Measurements from ENCODE around the gene PTBP3.
"Not testable (repeated sequence)": the region's sequence is repeated elsewhere in the genome, so short reads cannot be mapped to it uniquely, and the experiment has no call there.

The PTBP3 gene, protein sequence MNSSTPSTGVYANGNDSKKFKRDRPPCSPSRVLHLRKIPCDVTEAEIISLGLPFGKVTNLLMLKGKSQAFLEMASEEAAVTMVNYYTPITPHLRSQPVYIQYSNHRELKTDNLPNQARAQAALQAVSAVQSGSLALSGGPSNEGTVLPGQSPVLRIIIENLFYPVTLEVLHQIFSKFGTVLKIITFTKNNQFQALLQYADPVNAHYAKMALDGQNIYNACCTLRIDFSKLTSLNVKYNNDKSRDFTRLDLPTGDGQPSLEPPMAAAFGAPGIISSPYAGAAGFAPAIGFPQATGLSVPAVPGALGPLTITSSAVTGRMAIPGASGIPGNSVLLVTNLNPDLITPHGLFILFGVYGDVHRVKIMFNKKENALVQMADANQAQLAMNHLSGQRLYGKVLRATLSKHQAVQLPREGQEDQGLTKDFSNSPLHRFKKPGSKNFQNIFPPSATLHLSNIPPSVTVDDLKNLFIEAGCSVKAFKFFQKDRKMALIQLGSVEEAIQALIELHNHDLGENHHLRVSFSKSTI

DNA sequence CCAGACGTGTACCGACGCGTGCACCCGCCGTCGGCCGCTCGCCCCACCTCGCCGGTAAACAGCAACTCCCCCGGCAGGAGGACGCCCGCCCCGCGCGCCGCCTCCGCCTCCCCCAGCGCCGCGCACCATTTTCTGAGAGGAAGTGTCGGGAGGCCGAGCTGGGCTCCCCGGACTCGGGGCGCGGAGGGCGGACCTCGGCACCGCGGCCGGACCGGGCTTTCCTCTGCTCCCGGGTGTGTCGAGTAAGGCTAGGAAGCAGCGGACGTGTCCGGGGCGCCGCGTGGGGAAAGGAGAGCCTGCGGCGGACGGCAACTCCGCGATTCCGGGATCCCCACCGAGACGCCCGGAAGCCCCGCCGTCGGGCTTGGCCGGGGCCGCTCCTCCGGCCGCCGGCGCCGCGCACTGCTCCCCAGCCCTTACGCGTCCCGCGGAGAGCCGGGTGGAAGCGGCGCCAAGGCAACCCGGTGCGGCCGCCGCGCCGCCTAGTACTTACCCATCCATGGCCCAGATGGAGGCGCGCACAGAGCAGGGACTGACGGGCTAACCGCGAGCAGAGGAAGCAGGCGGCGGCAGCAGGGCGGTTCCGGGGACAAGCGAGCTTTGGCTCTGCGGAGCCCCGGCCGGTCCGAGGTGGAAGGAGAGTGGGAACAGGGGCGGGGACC, at the start of gene PTBP3:
Gene PTBP3, minus strand, starts transcription at position 643 of the 662 bp plus-strand sequence. CDS start 35,754 bp downstream, outside the sequence.
- DNase-seq, result peak; percentile 79

GRCh38 chr9:112382501-112383364, 49.3 kb upstream of the PTBP3 start:
- DNase-seq, result no peak

GRCh38 chr9:112382066-112382465, 48.6 kb upstream of the PTBP3 start:
- no peak for DNase-seq

DNA sequence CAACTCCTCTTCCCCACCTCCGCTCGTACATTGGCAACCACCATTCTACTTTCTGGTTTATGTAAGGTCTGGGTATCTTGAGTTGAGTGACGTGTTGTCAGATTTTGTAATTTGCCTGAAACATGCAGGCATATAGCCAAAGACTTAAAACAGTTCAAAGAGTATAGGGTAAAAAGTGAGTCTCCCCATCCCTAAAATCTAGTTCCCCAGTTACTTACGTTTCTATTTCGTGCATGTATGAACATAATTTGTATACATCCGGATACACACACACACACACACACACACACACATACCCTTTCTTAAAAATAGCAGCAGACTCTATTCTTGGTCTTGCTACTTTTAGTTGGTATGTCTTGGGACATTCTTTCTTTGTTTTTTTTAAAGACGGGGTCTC, 47.4 kb upstream of the PTBP3 start:
- no peak for DNase-seq

GRCh38 chr9:112380102-112380824, 46.8 kb upstream of the PTBP3 start, which contains the start of gene HSDL2:
Gene HSDL2, plus strand, starts transcription at chr9:112380108. Its CDS starts 56 bp downstream, at chr9:112380164.
- no peak for DNase-seq

DNA sequence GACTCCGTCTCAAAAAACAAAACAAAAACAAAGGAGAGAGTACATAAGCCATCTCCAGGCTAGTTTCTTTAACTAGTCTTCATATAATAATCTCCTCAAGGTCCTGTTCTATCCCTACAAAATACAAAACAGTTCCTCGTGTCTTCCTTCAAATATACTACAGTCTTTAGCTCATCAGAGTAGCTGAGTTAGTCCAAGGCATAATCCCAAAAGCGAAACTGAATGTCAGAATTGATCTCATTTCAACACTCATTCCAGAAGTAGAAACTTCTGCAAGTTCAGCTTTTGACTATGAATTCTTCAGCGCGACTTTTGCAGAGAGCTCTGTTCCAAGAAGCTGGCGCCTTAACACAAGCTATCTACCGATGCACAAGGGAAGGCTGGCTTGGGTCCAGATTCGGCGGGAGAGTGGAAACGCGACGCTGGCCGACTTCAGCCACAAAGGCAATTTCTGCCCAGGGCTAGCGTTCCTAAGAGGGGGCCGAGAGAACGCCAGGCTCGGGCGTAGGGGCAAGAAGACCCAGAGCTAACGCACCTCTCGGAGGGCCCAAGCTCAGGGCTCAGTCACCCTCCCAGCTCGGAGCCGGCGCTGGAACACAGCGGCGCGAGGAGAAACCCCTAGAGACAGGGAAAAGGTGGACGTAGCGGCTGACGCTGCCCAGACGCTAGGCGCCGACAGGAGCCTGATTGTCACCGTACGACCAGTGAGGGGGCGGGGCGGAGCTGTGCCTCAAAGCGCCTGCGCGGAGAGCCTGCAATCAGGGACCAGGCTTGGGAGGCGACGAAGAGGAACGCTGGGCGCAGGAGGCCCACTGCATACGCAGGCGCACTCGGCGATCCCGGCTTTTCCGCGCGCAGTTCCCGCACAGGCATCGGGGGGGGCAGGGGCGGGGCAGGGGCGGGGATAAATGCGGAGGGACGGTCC, 46.0 kb upstream of the PTBP3 start:
- DNase-seq, result peak; percentile 96

GRCh38 chr9:112378328-112379176, 45.1 kb upstream of the PTBP3 start:
- DNase-seq, result no peak

GRCh38 chr9:112377684-112378327, 44.4 kb upstream of the PTBP3 start:
- DNase-seq, result no peak

DNA sequence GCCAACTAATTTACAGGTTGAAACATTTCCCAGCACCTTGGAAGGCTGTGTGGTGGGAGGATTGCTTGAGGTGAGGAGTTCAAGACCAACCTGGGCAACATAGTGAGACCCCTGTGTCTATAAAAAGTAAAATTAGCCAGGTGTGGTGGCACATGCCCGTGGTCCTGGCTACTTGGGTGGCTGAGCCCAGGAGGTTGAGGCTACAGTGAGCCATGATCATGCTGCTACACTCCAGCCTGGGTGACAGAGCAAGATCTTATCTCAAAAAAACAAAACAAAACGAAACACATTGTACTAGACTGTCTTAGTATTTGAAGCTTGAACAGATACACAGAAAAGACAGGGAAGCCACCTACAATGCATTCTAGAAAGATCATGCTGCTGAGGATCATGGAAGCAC, 43.7 kb upstream of the PTBP3 start:
- DNase-seq, result no peak

DNA sequence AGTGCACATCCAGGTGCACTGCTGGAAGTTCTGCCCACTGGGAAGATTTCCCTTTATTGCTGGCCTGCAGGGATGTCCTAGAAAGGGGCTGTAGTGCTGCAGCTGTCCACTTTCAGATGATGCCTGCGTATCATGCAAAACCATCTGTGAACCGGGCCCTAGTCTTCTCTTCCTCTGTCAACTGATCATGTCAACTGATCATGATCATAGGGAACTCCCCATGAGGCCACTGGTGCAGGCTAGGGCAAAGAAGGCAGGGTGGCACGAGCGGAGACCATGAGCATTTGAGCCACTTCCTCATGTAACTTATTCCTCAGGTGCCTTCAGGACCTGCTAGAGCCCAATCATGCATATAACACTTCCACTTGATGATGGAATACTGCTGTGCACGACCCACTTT, 41.9 kb upstream of the PTBP3 start:
- no peak for DNase-seq

DNA sequence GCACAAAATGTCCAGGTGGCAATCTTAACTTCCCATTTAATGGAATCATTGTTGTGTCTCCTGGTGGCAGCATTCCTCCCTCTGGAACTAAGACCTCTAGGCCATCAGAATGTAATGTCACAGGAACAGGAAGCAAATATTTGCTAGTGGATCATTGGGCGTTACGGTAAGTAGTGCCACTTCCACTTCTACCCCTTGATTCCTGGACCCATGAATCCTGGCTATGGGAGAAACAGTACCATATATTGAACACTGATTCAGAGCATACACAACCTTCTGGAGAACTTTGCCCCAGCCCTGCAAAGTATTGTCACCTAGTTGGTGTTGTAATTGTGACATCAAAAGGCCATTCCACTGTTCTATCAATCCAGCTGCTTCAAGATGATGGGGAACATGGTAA, 40.8 kb upstream of the PTBP3 start:
- not testable (repeated sequence) for DNase-seq

- DNase-seq, result not testable (repeated sequence)
Measured at GRCh38 chr9:112373666-112374065, 40.2 kb upstream of the PTBP3 start.

- DNase-seq, result no peak
Measured at GRCh38 chr9:112371060-112371459, 37.6 kb upstream of the PTBP3 start.

- DNase-seq, result no peak
Measured at GRCh38 chr9:112369817-112370216, 36.4 kb upstream of the PTBP3 start.

DNA sequence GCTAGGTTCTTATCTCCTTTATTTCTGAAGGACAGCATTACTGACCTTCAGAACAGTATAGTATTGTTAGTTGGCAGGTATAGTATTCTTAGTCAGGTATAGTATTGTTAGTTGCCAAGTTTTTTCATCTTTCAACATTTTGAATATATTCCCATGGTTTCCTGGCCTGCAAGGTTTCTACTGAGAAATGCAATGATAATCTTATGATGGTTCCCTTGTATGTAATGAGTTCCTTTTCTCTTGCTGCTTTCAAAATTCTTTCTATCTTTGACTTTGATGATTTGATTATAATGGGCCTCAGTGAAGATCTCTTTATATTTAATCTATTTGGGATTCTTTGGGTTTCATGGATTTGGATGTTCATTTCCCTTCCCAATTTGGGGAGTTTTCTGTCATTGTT, 34.0 kb upstream of the PTBP3 start:
- no peak for DNase-seq

- DNase-seq, result no peak
Measured at GRCh38 chr9:112366591-112366990, 33.2 kb upstream of the PTBP3 start.

- not testable (repeated sequence) for DNase-seq
Measured at GRCh38 chr9:112365257-112365656, 31.8 kb upstream of the PTBP3 start.

GRCh38 chr9:112364761-112365160, 31.3 kb upstream of the PTBP3 start:
- DNase-seq, result no peak

DNA sequence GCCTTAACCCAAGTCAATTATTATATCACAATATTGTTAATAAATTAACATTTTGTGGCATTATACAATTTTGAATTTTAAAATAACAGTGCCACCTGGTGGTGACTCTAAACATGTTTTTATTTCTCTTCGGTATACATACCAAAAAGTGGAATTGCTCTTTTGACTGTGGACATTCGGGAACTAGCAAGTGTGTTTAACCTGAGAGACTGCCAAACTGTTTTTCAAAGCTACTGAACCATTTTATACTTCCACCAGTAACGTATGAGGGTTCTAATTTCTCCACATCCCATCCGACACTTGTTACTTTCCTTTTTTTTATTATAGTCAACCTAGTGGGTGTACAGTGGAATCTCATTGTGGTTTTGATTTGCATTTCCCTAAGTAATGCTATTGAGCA, 28.2 kb upstream of the PTBP3 start:
- peak; percentile 11 for DNase-seq
